ENCODE measurements around the gene USO1. TPM values are rescaled to one million over a fixed set of nuclear protein-coding genes. Genes with fewer than 3 reads are reported as not detected.
A peak's percentile ranks its signal among the peaks of the same experiment; 100 is the strongest.

Gene USO1
- total and polyA plus RNA-seq, 7 donors: 49.5 to 224 (median 175) TPM

- Histone ChIP-seq H3K4me3 (no peak overlapping the region), H3K27ac (peak overlapping the region; percentile 87), H3K27me3 (ENCODE audit: insufficient read depth in 3 of 3, low read length in 2 of 3) (no peaks in the 10 kb centered on the region), H3K36me3 (ENCODE audit: insufficient read depth in 1 of 2, low read depth in 1 of 2) (peaks cover 0 to 13% of the 10 kb centered on the region in 2 donors), H3K9me3 (no peaks in the 10 kb centered on the region), H3K4me1 (peaks cover 4% of the 10 kb centered on the region)
- intact Hi-C loops (cut with DNase I): no loop called here
- WGBS, 3 donors: 61 to 78% (median 65%) methylated on average over 6 of the region's 6 CpGs
- no peak for ATAC-seq
- TF ChIP-seq, protein P1, sequence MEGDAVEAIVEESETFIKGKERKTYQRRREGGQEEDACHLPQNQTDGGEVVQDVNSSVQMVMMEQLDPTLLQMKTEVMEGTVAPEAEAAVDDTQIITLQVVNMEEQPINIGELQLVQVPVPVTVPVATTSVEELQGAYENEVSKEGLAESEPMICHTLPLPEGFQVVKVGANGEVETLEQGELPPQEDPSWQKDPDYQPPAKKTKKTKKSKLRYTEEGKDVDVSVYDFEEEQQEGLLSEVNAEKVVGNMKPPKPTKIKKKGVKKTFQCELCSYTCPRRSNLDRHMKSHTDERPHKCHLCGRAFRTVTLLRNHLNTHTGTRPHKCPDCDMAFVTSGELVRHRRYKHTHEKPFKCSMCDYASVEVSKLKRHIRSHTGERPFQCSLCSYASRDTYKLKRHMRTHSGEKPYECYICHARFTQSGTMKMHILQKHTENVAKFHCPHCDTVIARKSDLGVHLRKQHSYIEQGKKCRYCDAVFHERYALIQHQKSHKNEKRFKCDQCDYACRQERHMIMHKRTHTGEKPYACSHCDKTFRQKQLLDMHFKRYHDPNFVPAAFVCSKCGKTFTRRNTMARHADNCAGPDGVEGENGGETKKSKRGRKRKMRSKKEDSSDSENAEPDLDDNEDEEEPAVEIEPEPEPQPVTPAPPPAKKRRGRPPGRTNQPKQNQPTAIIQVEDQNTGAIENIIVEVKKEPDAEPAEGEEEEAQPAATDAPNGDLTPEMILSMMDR (IDR thresholded peaks at IDR 0.05): no peak
- DNase-seq: no peak
These were observed 26.0 kb upstream of the USO1 start for GRCh38 chr4:75698162-75698962.

DNA sequence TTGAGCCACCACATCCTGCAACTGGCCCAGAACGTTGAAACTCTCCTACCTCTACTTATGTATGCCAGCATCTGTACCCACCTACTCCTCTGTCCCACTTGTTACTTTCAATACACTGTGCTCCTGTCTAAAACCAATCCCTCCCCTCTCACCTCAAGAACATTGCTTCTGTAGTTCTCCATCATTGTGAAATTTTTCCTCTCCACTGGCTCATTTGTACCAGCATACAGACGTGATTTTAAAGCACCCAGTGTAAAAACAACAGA is 25.5 kb upstream of the USO1 start:
- intact Hi-C loops (cut with DNase I): no loop called here
- TF ChIP-seq, protein P1 (IDR thresholded peaks at IDR 0.05): no peak
- Histone ChIP-seq H3K27me3 (ENCODE audit: insufficient read depth in 3 of 3, low read length in 2 of 3) (no peaks in the 10 kb centered on the region), H3K4me3 (no peak overlapping the region), H3K27ac (peak overlapping the region; percentile 87), H3K9me3 (no peaks in the 10 kb centered on the region), H3K36me3 (ENCODE audit: insufficient read depth in 1 of 2, low read depth in 1 of 2) (peaks cover 0 to 9% of the 10 kb centered on the region in 2 donors), H3K4me1 (peaks cover 4% of the 10 kb centered on the region)
- DNase-seq: no peak
- 66 to 76% (median 70%) methylated on average over 2 of the region's 2 CpGs for WGBS, 3 donors
- no peak for ATAC-seq

GRCh38 chr4:75699299-75699698 is 25.1 kb upstream of the USO1 start:
- peak overlapping the region; percentile 87 for H3K27ac ChIP-seq
- TF ChIP-seq, protein P1 (IDR thresholded peaks at IDR 0.05): no peak
- peaks cover 0 to 5% of the 10 kb centered on the region in 2 donors for H3K36me3 ChIP-seq (ENCODE audit: insufficient read depth in 1 of 2, low read depth in 1 of 2)
- peaks cover 4% of the 10 kb centered on the region for H3K4me1 ChIP-seq
- intact Hi-C loops (cut with DNase I): no loop called here
- ATAC-seq: no peak
- H3K4me3 ChIP-seq: no peak overlapping the region
- H3K9me3 ChIP-seq: no peaks in the 10 kb centered on the region
- 0 to 2% (median 0%) methylated on average over 1 of the region's 1 CpG for WGBS, 3 donors
- no peak for DNase-seq
- H3K27me3 ChIP-seq (ENCODE audit: insufficient read depth in 3 of 3, low read length in 2 of 3): no peaks in the 10 kb centered on the region

DNA sequence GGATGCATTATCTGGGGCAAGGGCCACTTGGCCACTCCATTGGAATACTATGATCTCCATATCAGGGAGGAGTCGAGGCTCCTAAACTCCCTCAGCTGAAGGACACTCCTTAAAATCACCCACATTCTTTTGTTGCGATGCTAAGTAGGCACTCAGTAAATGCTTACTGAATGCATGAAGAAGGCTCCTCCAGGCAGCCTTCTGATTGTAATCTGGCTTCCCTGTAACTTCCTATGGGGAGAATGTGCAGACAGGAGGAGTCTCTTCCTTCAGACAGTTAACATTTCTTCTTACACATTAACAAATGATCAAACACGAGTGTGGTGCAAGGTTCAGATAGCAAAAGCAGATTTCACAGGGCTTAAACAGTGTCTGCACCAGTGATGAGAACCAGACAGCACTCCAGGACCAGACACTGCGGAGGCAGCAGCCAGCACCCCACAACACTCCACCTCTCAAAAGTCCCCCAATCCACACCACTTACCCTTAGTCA is 21.4 kb upstream of the USO1 start:
- 45 to 59% (median 57%) methylated on average over 4 of the region's 4 CpGs for WGBS, 3 donors
- intact Hi-C loops (cut with DNase I): no loop called here
- no peak overlapping the region for H3K27ac ChIP-seq
- DNase-seq (no peak), ATAC-seq (peak in 2 of 4 donors; percentile 19 to 29)
- no peaks in the 10 kb centered on the region for H3K27me3 ChIP-seq (ENCODE audit: insufficient read depth in 3 of 3, low read length in 2 of 3)
- TF ChIP-seq, protein P1 (IDR thresholded peaks at IDR 0.05): no peak
- H3K4me3 ChIP-seq: no peak overlapping the region
- peaks cover 0 to 8% of the 10 kb centered on the region in 2 donors for H3K36me3 ChIP-seq (ENCODE audit: insufficient read depth in 1 of 2, low read depth in 1 of 2)
- H3K4me1 ChIP-seq: no peaks in the 10 kb centered on the region
- H3K9me3 ChIP-seq: no peaks in the 10 kb centered on the region

All from psoas muscle (tissue), 8 donors.